GM21367 (cell line): Measurements from ENCODE around the gene OR5AS1.
"Not testable (repeated sequence)": the region's sequence is repeated elsewhere in the genome, so short reads cannot be mapped to it uniquely, and the experiment has no call there.

Source experiments
- ATAC-seq: cut with Tn5 transposase; IDR thresholded peaks from one replicate; pipeline ENCODE4 v1.9.1; 2021; ENCODE audit not compliant: unreplicated experiment

Gene OR5AS1

GRCh38 chr11:56027354-56027753 lies at the start of gene OR5AS1:
TSS of gene OR5AS1 (plus strand) at chr11:56027654. CDS start at chr11:56030419, 2,765 bp downstream.
- no peak for ATAC-seq

- ATAC-seq = no peak
Measured at GRCh38 chr11:55994525-55994924, 32.9 kb upstream of the OR5AS1 start, which contains the start of gene OR5F1. TSS of gene OR5F1 (minus strand) at chr11:55994625. CDS start at chr11:55994625, 0 bp downstream.

GRCh38 chr11:56010716-56011115 lies 16.7 kb upstream of the OR5AS1 start:
- no peak for ATAC-seq

- no peak for ATAC-seq
Measured at GRCh38 chr11:56013805-56014204, 13.6 kb upstream of the OR5AS1 start.

GRCh38 chr11:56045538-56045937 lies 18.1 kb downstream of the OR5AS1 start:
- ATAC-seq = no peak

- no peak for ATAC-seq
Measured at GRCh38 chr11:56048480-56048879, 21.0 kb downstream of the OR5AS1 start.

- ATAC-seq = no peak
Measured at GRCh38 chr11:56049487-56049886, 22.0 kb downstream of the OR5AS1 start.

GRCh38 chr11:56056366-56056765 lies 28.9 kb downstream of the OR5AS1 start:
- not testable (repeated sequence) for ATAC-seq

GRCh38 chr11:56057661-56058237 lies 30.3 kb downstream of the OR5AS1 start:
- ATAC-seq = not testable (repeated sequence)

- not testable (repeated sequence) for ATAC-seq
Measured at GRCh38 chr11:56058260-56058780, 30.9 kb downstream of the OR5AS1 start.

GRCh38 chr11:56066980-56067379 lies 39.5 kb downstream of the OR5AS1 start:
- no peak for ATAC-seq
